Right renal pelvis (tissue), 4 donors: ENCODE results near the gene TIAM2. TPM values are rescaled to one million over a fixed set of nuclear protein-coding genes. Genes with fewer than 3 reads are reported as not detected.
"Not testable (repeated sequence)": the region's sequence is repeated elsewhere in the genome, so short reads cannot be mapped to it uniquely, and the experiment has no call there.

Experiments used
- DNase-seq, 4 donors: peaks; one replicate each; pipeline ENCODE4 v3.0.0-alpha.2; 2013; ENCODE audit warnings: low read depth in 4 of 4, low spot score in 3 of 4, missing footprints in 1 of 4
- polyA plus RNA-seq, 4 donors: library from polyadenylated mRNA; unstranded; fragments of 120-200 nt; gene quantifications; one replicate each; pipeline ENCODE4 v1.2.1, GENCODE V29; 2013; ENCODE audit not compliant: insufficient read length in 4 of 4

TIAM2 gene
- polyA plus RNA-seq, 4 donors: 16.9 to 23.4 (median 22.2) TPM

GRCh38 chr6:155088856-155089255, 93.7 kb downstream of the TIAM2 start:
- no peak for DNase-seq

GRCh38 chr6:155089746-155090145, 94.6 kb downstream of the TIAM2 start:
- DNase-seq: no peak

GRCh38 chr6:155090166-155090565, 95.1 kb downstream of the TIAM2 start:
- no peak for DNase-seq

- DNase-seq: no peak
Measured at GRCh38 chr6:155091756-155092155, 96.6 kb downstream of the TIAM2 start.

GRCh38 chr6:155093430-155093829, 98.3 kb downstream of the TIAM2 start:
- DNase-seq: no peak

GRCh38 chr6:155100087-155100486, 105.0 kb downstream of the TIAM2 start:
- DNase-seq: no peak

- DNase-seq: no peak
Measured at GRCh38 chr6:155100591-155100990, 105.5 kb downstream of the TIAM2 start.

- DNase-seq: not testable (repeated sequence)
Measured at GRCh38 chr6:155103083-155103645, 108.0 kb downstream of the TIAM2 start.

- DNase-seq: no peak
Measured at GRCh38 chr6:155103816-155104366, 108.8 kb downstream of the TIAM2 start.

GRCh38 chr6:155106456-155107115, 111.5 kb downstream of the TIAM2 start:
- DNase-seq: no peak

GRCh38 chr6:155107432-155108069, 112.4 kb downstream of the TIAM2 start:
- no peak for DNase-seq

- no peak for DNase-seq
Measured at GRCh38 chr6:155108070-155108820, 113.1 kb downstream of the TIAM2 start.

GRCh38 chr6:155110721-155111120, 115.6 kb downstream of the TIAM2 start:
- DNase-seq: no peak

- DNase-seq: no peak
Measured at GRCh38 chr6:155112757-155113156, 117.6 kb downstream of the TIAM2 start.

GRCh38 chr6:155115893-155116570, 120.9 kb downstream of the TIAM2 start:
- DNase-seq: no peak

GRCh38 chr6:155116571-155116910, 121.4 kb downstream of the TIAM2 start:
- DNase-seq: no peak

GRCh38 chr6:155117256-155117655, 122.1 kb downstream of the TIAM2 start:
- DNase-seq: no peak

GRCh38 chr6:155117785-155118184, 122.7 kb downstream of the TIAM2 start:
- DNase-seq: no peak

- not testable (repeated sequence) for DNase-seq
Measured at GRCh38 chr6:155119201-155119600, 124.1 kb downstream of the TIAM2 start.

- no peak for DNase-seq
Measured at GRCh38 chr6:155120034-155120433, 124.9 kb downstream of the TIAM2 start.

- no peak for DNase-seq
Measured at GRCh38 chr6:155121294-155121693, 126.2 kb downstream of the TIAM2 start.
